ENCODE results near the gene FAM53A. TPM values are rescaled to one million over a fixed set of nuclear protein-coding genes. Genes with fewer than 3 reads are reported as not detected.

Gene FAM53A
- total RNA-seq, 1 experiment from 2014 or later, result 1.5 TPM

DNA sequence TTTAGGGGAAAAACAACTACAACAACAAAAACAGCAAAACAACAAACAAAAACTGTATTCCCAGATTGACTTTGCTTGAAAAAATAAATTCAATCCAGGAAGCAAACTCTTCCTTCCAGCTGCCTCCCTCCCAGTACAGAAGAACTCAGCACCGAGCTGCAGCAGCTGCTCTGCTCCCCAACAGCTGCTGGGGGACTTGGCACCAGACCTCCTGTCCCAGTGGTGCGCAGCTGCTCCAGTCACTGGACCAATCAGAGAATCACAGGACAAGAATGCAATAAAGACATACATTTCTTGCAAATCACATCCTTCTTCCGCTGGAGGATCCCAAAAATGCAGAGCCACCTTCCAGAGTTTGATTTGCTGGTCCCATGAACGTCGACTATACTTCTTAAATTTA, 11.8 kb upstream of the FAM53A start:
- peaks cover 22% of the 10 kb centered on the region for H4K20me1 ChIP-seq (ENCODE audit: insufficient read depth, low read depth, low read length)
- no peak for DNase-seq
- no peak overlapping the region for H3K9ac ChIP-seq (ENCODE audit: low read length)
- peaks cover 17% of the 10 kb centered on the region; the same call in 1 of the 2 replicates for H3K79me2 ChIP-seq (ENCODE audit: low read length)
- no peak overlapping the region for H2AFZ ChIP-seq (ENCODE audit: low read length)
- no peak overlapping the region for H3K4me3 ChIP-seq (ENCODE audit: low read length)
- no peaks in the 10 kb centered on the region for H3K9me3 ChIP-seq (ENCODE audit: low read length)
- H3K27me3 ChIP-seq (ENCODE audit: low read length), result no peaks in the 10 kb centered on the region
- H3K27ac ChIP-seq (ENCODE audit: low read length), result no peak overlapping the region
- H3K36me3 ChIP-seq (ENCODE audit: insufficient read depth, low read length), result peaks cover 72% of the 10 kb centered on the region
- no peaks in the 10 kb centered on the region for H3K4me1 ChIP-seq (ENCODE audit: low read length)
- H3K4me2 ChIP-seq (ENCODE audit: low read depth, low read length, poor library complexity, severe bottlenecking), result no peak overlapping the region
- no peaks in the 10 kb centered on the region for H3K9me2 ChIP-seq (replicated peaks; ENCODE audit: insufficient read depth, low read length)

DNA sequence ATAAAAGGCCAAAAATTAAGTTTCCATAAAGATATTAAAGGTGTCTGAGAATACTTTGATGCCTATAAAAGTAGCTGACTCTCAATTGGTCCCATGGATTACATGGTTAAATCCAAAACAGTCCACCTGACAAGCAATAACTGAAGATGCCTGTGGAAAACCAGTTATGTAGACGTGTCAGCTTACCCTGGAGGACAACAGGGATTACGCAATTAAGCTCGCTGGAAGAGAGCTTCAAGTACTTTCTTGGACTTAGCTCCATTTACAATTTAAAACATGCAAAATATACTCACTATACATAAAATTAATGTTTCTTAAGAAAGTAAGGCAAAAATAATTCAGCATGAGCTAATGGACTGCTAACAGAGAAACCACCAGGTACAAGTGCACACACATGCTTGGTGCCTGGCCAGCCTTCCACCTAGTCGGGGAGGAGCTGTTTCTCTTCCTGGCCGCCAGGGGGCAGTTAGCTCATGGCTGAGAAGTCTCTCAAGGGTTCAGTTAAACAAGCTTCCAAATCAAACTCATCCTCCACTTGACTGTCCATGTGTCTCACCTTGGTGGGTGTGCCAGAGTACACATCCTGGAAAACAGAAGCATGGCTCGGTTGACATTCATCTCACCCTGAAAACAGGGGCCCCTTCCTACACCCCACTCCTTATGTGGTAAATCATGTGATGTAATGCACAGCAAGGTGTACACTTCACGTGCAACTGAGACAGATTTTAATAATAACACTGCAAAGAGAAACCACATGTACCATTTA, 9.2 kb upstream of the FAM53A start:
- H2AFZ ChIP-seq (ENCODE audit: low read length), result no peak overlapping the region
- H3K4me2 ChIP-seq (ENCODE audit: low read depth, low read length, poor library complexity, severe bottlenecking), result no peak overlapping the region
- no peaks in the 10 kb centered on the region for H3K9me2 ChIP-seq (replicated peaks; ENCODE audit: insufficient read depth, low read length)
- no peaks in the 10 kb centered on the region for H3K27me3 ChIP-seq (ENCODE audit: low read length)
- DNase-seq, result peak; percentile 91
- H3K9me3 ChIP-seq (ENCODE audit: low read length), result no peaks in the 10 kb centered on the region
- H3K4me1 ChIP-seq (ENCODE audit: low read length), result no peaks in the 10 kb centered on the region
- H3K36me3 ChIP-seq (ENCODE audit: insufficient read depth, low read length), result peaks cover 54% of the 10 kb centered on the region
- no peak overlapping the region for H3K4me3 ChIP-seq (ENCODE audit: low read length)
- H3K27ac ChIP-seq (ENCODE audit: low read length), result no peak overlapping the region
- H3K9ac ChIP-seq (ENCODE audit: low read length), result no peak overlapping the region
- H4K20me1 ChIP-seq (ENCODE audit: insufficient read depth, low read depth, low read length), result peaks cover 13% of the 10 kb centered on the region; the same call in 1 of the 2 replicates
- H3K79me2 ChIP-seq (ENCODE audit: low read length), result peaks cover 2% of the 10 kb centered on the region; the same call in 1 of the 2 replicates

DNA sequence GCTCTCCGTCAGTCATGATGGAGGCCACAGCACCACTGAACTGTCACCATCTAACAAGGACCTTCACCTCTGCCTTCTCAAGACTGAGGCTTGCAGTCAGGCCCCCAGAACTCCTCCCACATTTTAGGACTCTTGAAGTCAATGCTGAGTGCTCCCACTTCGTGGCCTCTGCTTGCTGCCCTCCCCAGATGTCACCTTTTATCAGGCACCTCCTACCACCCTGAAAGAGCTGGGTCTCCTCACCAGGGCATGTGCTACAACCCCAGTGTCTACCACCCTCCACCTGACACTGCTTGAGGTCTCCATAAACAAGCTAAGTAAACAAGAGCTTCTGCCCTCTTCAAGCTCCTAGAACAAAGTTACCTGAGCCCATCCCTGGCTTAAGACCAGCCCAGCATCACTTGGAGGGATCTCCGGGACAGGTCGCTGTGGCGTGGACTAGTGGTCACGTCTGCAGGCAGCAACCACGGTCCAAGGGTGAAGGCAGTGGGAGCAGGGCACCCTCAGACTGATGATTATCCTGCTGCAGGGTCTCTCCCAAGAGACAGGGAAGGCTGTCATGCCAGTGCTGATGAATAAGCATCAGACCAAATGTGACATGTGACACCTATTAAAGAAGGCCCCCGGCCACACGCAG, 7.7 kb upstream of the FAM53A start:
- Histone ChIP-seq H2AFZ (ENCODE audit: low read length) (no peak overlapping the region), H3K4me1 (ENCODE audit: low read length) (no peaks in the 10 kb centered on the region), H3K36me3 (ENCODE audit: insufficient read depth, low read length) (peaks cover 47% of the 10 kb centered on the region), H3K9me3 (ENCODE audit: low read length) (no peaks in the 10 kb centered on the region), H3K9ac (ENCODE audit: low read length) (no peak overlapping the region), H3K9me2 (replicated peaks; ENCODE audit: insufficient read depth, low read length) (no peaks in the 10 kb centered on the region), H3K79me2 (ENCODE audit: low read length) (peaks cover 2% of the 10 kb centered on the region; the same call in 1 of the 2 replicates), H3K27me3 (ENCODE audit: low read length) (no peaks in the 10 kb centered on the region), H3K27ac (ENCODE audit: low read length) (no peak overlapping the region), H4K20me1 (ENCODE audit: insufficient read depth, low read depth, low read length) (peaks cover 13% of the 10 kb centered on the region; the same call in 1 of the 2 replicates), H3K4me3 (ENCODE audit: low read length) (no peak overlapping the region), H3K4me2 (ENCODE audit: low read depth, low read length, poor library complexity, severe bottlenecking) (no peak overlapping the region)
- DNase-seq, result no peak

DNA sequence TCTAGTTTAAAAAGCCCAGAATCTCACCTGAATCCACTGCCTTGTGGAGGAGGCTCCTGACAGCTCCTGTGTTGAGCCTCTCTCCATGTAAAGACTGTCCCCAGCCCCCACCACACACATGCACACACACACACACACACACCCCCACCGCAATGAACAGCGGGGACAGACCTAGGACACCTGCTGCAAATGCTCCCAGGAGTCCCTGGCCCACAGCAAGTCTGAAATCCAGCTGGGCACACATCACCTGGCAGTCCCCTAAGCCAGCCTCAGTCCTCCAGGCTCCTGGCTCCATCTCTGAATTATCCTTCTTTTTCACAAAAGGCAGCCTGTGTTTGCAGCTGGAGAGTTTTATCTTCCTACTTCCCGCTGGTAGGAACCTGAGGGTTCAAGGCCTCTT, 6.6 kb upstream of the FAM53A start:
- Histone ChIP-seq H3K4me2 (ENCODE audit: low read depth, low read length, poor library complexity, severe bottlenecking) (no peak overlapping the region), H3K36me3 (ENCODE audit: insufficient read depth, low read length) (peaks cover 41% of the 10 kb centered on the region), H3K79me2 (ENCODE audit: low read length) (peaks cover 2% of the 10 kb centered on the region; the same call in 1 of the 2 replicates), H3K9me3 (ENCODE audit: low read length) (no peaks in the 10 kb centered on the region), H3K4me3 (ENCODE audit: low read length) (no peak overlapping the region), H2AFZ (ENCODE audit: low read length) (no peak overlapping the region), H3K27ac (ENCODE audit: low read length) (no peak overlapping the region), H3K9me2 (replicated peaks; ENCODE audit: insufficient read depth, low read length) (no peaks in the 10 kb centered on the region), H3K9ac (ENCODE audit: low read length) (no peak overlapping the region), H3K27me3 (ENCODE audit: low read length) (no peaks in the 10 kb centered on the region), H4K20me1 (ENCODE audit: insufficient read depth, low read depth, low read length) (peaks cover 13% of the 10 kb centered on the region; the same call in 1 of the 2 replicates), H3K4me1 (ENCODE audit: low read length) (no peaks in the 10 kb centered on the region)
- DNase-seq, result no peak

DNA sequence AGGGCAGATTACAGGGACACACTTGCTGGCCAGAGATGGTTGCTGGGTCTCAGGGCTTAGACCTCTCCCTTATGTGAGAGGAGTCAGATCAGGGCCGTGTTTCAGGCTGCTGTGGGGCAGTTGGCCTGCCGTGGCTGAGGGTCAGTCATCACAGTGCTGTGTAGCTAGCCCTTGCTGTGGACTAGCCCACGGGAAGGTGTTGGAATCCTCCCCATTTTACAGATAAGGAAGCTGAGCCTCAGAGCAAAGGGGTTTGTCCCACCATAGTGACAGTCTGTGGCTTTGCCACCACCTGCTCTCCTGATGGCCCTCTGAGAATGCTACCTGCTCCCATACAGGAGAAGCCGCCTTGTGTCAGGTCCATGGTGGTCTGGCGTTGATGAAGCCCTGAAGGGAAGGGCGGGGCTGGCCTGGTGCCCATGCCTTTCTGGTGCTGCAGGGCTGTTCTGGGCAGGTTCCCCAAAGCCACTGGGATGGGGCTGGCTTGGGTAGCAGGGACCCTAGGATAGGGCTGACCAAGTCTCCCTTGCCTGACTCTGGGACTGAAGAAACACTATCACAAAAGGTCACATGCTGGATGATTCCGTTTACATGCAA, 2.4 kb upstream of the FAM53A start:
- no peaks in the 10 kb centered on the region for H3K79me2 ChIP-seq (ENCODE audit: low read length)
- no peaks in the 10 kb centered on the region for H3K9me2 ChIP-seq (replicated peaks; ENCODE audit: insufficient read depth, low read length)
- peaks cover 10% of the 10 kb centered on the region for H3K4me1 ChIP-seq (ENCODE audit: low read length)
- no peaks in the 10 kb centered on the region for H3K27me3 ChIP-seq (ENCODE audit: low read length)
- H2AFZ ChIP-seq (ENCODE audit: low read length), result no peak overlapping the region
- no peak overlapping the region for H3K4me3 ChIP-seq (ENCODE audit: low read length)
- H3K27ac ChIP-seq (ENCODE audit: low read length), result no peak overlapping the region
- H3K36me3 ChIP-seq (ENCODE audit: insufficient read depth, low read length), result peaks cover 13% of the 10 kb centered on the region
- no peaks in the 10 kb centered on the region for H3K9me3 ChIP-seq (ENCODE audit: low read length)
- DNase-seq, result peak; percentile 55
- H3K4me2 ChIP-seq (ENCODE audit: low read depth, low read length, poor library complexity, severe bottlenecking), result no peak overlapping the region
- 0 out of 2 replicates have a peak, but pooled peaks cover under 1% of the 10 kb centered on the region for H4K20me1 ChIP-seq (ENCODE audit: insufficient read depth, low read depth, low read length)
- no peak overlapping the region for H3K9ac ChIP-seq (ENCODE audit: low read length)

DNA sequence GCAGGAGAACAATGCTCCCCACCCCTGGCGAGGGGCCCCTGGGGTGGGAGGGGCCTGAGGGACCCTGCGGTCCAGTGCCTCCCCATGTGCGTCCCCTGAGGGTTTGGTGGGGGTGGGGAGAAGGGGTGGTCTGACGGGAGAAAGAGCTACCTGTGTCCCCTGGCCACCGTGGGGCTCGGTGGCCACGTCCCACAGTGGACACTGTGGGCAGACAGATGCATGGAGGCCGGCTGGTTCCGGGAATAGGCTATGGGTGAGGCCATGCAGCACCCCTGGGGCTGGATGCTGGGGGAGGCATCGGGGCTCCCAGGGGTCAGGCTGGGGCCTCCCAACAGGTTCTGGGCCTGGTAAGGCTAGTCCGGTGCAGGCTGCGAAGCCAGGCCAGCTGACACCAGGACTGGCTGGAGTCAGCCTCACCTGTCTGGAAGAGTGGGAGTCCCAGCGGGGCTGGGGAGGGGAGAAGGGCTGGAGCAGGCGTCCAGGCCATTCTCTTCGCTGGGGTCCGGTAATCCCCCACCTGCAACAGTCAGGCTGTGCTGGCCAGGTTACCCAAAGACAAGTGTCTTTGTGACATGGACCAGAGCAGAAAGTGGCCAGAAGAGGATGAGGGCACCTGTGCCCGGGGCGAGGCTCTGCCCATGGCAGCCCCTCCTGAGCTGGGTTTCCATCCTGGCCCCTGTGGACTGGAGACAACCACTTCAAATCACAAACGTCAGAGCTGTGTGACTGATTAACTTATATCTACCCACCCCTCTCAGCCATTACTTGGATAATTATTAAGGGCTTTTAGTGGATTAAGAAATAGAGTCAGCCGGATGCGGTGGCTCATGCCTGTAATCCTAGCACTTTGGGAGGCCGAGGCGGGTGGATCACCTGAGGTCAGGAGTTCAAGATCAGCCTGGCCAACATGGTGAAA, 1.4 kb upstream of the FAM53A start:
- Histone ChIP-seq H3K36me3 (ENCODE audit: insufficient read depth, low read length) (peaks cover 3% of the 10 kb centered on the region; the same call in 1 of the 2 replicates), H3K4me3 (ENCODE audit: low read length) (no peak overlapping the region), H3K9me2 (replicated peaks; ENCODE audit: insufficient read depth, low read length) (no peaks in the 10 kb centered on the region), H3K27me3 (ENCODE audit: low read length) (no peaks in the 10 kb centered on the region), H3K9me3 (ENCODE audit: low read length) (no peaks in the 10 kb centered on the region), H3K4me2 (ENCODE audit: low read depth, low read length, poor library complexity, severe bottlenecking) (no peak overlapping the region), H3K4me1 (ENCODE audit: low read length) (peaks cover 10% of the 10 kb centered on the region), H2AFZ (ENCODE audit: low read length) (no peak overlapping the region), H3K79me2 (ENCODE audit: low read length) (no peaks in the 10 kb centered on the region), H4K20me1 (ENCODE audit: insufficient read depth, low read depth, low read length) (no peaks in the 10 kb centered on the region), H3K9ac (ENCODE audit: low read length) (no peak overlapping the region), H3K27ac (ENCODE audit: low read length) (no peak overlapping the region)
- no peak for DNase-seq

DNA sequence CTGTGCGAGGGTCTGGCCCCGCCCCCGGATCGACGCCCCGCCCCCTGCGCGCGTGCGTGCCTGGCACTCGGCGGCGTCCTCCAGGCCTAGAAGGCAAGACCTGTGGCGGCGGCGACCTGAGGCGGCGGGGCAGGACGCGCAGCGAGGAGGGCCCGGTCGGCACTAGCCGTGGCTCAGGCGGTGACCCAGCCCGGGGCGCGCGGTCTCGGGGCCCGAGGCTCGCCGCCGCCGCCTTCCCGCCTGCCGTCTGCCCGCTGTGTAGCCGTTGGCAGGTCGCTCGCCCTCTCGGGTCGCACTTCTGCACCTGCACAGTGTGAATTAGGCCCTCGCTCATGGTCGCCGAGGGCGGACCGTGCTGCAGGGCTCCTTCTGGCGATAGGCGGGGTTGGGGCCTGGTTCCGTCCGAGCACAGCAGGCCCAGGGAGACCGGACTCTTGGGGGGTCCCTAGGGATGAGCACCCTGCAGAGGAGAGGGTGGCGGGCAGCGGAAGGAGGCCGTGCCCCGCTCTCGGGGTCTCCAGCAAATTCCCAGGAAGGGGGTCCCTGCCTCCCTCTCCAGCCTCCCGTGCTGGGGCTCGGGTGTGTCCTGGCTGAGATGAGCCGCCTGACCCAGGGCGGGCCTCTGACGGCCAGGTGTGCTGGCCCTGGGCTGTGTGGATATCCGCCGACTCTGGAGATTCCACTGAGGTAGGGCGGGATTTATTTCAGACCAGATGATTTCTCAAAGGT, 557 bp upstream of the FAM53A start:
- Histone ChIP-seq H3K9me2 (replicated peaks; ENCODE audit: insufficient read depth, low read length) (no peaks in the 10 kb centered on the region), H2AFZ (ENCODE audit: low read length) (no peak overlapping the region), H3K4me1 (ENCODE audit: low read length) (peaks cover 10% of the 10 kb centered on the region), H3K9ac (ENCODE audit: low read length) (no peak overlapping the region), H3K36me3 (ENCODE audit: insufficient read depth, low read length) (no peaks in the 10 kb centered on the region), H4K20me1 (ENCODE audit: insufficient read depth, low read depth, low read length) (no peaks in the 10 kb centered on the region), H3K4me2 (ENCODE audit: low read depth, low read length, poor library complexity, severe bottlenecking) (no peak overlapping the region), H3K27me3 (ENCODE audit: low read length) (no peaks in the 10 kb centered on the region), H3K4me3 (ENCODE audit: low read length) (no peak overlapping the region), H3K9me3 (ENCODE audit: low read length) (no peaks in the 10 kb centered on the region), H3K79me2 (ENCODE audit: low read length) (no peaks in the 10 kb centered on the region), H3K27ac (ENCODE audit: low read length) (no peak overlapping the region)
- no peak for DNase-seq
